Femur (tissue), 1 donor: ENCODE data around the gene DYTN.

ENCODE experiments used
- DNase-seq: peaks from one replicate; pipeline ENCODE4 v3.0.0-alpha.2; 2017

The DYTN gene

DNA sequence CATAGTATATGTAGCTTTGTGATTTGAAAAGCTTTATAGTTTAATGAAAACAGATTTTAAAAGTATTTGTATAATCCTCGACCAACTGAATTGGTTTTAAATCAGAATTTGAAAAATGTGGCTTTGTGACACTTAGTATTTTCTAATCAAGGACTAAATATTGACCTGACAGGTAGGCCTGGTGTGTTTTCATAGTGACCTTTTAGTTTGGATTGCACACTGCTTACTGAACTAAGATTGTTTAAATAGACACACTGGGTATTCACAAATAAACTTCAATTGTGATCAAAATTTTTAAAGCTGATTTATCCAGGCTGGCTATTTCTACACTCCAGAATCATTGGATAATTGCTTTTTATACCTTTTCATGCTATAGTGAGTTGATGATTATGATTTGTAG lies 107.7 kb downstream of the DYTN start:
- DNase-seq, result no peak

DNA sequence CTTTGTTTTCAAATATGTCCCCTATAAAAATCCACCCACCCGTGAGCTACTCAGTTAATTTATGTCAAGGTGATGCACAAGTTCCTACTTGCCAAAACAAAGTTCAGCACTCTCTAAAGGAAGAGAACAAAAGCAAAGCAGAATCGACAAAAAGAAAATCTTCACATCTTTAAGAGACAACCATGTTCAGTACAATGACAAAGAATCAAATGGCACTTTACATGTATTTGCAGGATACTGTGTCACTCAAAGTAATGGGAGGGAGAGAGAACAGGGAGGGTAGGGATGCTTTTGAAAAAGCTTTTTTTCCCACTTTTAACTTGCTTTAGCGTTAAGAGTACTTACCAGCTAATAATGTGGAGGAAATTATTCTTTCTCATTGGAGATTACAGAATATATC lies 115.0 kb downstream of the DYTN start:
- DNase-seq, result no peak
